Ectodermal cell (in vitro differentiated cells): ENCODE data around the gene CCL3.

Source experiments
- H3K27ac ChIP-seq: 2 replicates; pipeline ENCODE4 v1.7.0; 2013; ENCODE audit warnings: mild to moderate bottlenecking, low read depth, low read length; ENCODE audit not compliant: insufficient read depth, poor library complexity, severe bottlenecking
- H3K27me3 ChIP-seq: 2 replicates; pipeline ENCODE4 v1.7.0; 2013; ENCODE audit warnings: mild to moderate bottlenecking, low read length; ENCODE audit not compliant: insufficient read depth, control insufficient read depth, poor library complexity, severe bottlenecking
- H3K36me3 ChIP-seq: one replicate; pipeline ENCODE4 v1.7.0; 2013; ENCODE audit warnings: low read length; ENCODE audit not compliant: control insufficient read depth, insufficient read depth
- H3K4me1 ChIP-seq: one replicate; pipeline ENCODE4 v1.7.0; 2013; ENCODE audit warnings: low read length; ENCODE audit not compliant: control insufficient read depth, insufficient read depth
- H3K4me3 ChIP-seq: 2 replicates; pipeline ENCODE4 v1.7.0; 2013; ENCODE audit warnings: low read depth, low read length, control low read depth; ENCODE audit not compliant: insufficient read depth
- H3K9me3 ChIP-seq: 2 replicates; pipeline ENCODE4 v1.7.0; 2013; ENCODE audit warnings: mild to moderate bottlenecking, low read length, moderate library complexity; ENCODE audit not compliant: control insufficient read depth
- WGBS, 2 experiments: methylation state at CpG; one replicate each; pipeline ENCODE4 v1.1.7; 2013; ENCODE audit warnings: missing lambda C conversion rate in 2 of 2; 5-methylcytosine and 5-hydroxymethylcytosine counted together

Gene CCL3

GRCh38 chr17:36070427-36070826, 19.5 kb downstream of the CCL3 start:
- WGBS, 2 experiments = 78 to 87% methylated on average over 3 of the region's 3 CpGs
- Histone ChIP-seq H3K36me3 (no peaks in the 10 kb centered on the region), H3K4me1 (no peaks in the 10 kb centered on the region), H3K27me3 (no peaks in the 10 kb centered on the region), H3K27ac (no peak overlapping the region), H3K4me3 (no peak overlapping the region), H3K9me3 (no peaks in the 10 kb centered on the region)

GRCh38 chr17:36069136-36069535, 20.8 kb downstream of the CCL3 start:
- no peaks in the 10 kb centered on the region for H3K4me1 ChIP-seq
- H3K27me3 ChIP-seq = no peaks in the 10 kb centered on the region
- no peaks in the 10 kb centered on the region for H3K36me3 ChIP-seq
- H3K27ac ChIP-seq = no peak overlapping the region
- H3K4me3 ChIP-seq = no peak overlapping the region
- no peaks in the 10 kb centered on the region for H3K9me3 ChIP-seq

- H3K4me1 ChIP-seq = no peaks in the 10 kb centered on the region
- 92 to 95% methylated on average over 3 of the region's 3 CpGs for WGBS, 2 experiments
- H3K27me3 ChIP-seq = no peaks in the 10 kb centered on the region
- H3K4me3 ChIP-seq = no peak overlapping the region
- no peaks in the 10 kb centered on the region for H3K36me3 ChIP-seq
- no peaks in the 10 kb centered on the region for H3K9me3 ChIP-seq
- no peak overlapping the region for H3K27ac ChIP-seq
Observed at GRCh38 chr17:36068524-36068923, 21.4 kb downstream of the CCL3 start.

- WGBS, 2 experiments = 85 to 95% methylated on average over 6 of the region's 6 CpGs
- no peaks in the 10 kb centered on the region for H3K9me3 ChIP-seq
- no peaks in the 10 kb centered on the region for H3K27me3 ChIP-seq
- no peaks in the 10 kb centered on the region for H3K4me1 ChIP-seq
- no peak overlapping the region for H3K4me3 ChIP-seq
- no peaks in the 10 kb centered on the region for H3K36me3 ChIP-seq
- H3K27ac ChIP-seq = no peak overlapping the region
Observed at GRCh38 chr17:36066365-36066985, 23.5 kb downstream of the CCL3 start.

GRCh38 chr17:36063786-36064541, 26.0 kb downstream of the CCL3 start, which contains the start of gene CCL18:
Gene CCL18, plus strand, starts transcription at chr17:36064272. Its CDS starts 71 bp downstream, at chr17:36064343.
- H3K27me3 ChIP-seq = no peaks in the 10 kb centered on the region
- no peak within 1 kb of the TSS for H3K4me3 ChIP-seq
- H3K36me3 ChIP-seq = no peaks in the 10 kb centered on the region
- no peaks in the 10 kb centered on the region for H3K4me1 ChIP-seq
- H3K9me3 ChIP-seq = no peaks in the 10 kb centered on the region
- H3K27ac ChIP-seq = no peak within 1 kb of the TSS
- WGBS, 2 experiments = 88 to 90% methylated on average over 5 of the region's 5 CpGs

- Histone ChIP-seq H3K4me1 (no peaks in the 10 kb centered on the region), H3K27ac (no peak overlapping the region), H3K27me3 (no peaks in the 10 kb centered on the region), H3K36me3 (no peaks in the 10 kb centered on the region), H3K4me3 (no peak overlapping the region), H3K9me3 (no peaks in the 10 kb centered on the region)
- WGBS, 2 experiments = 92 to 100% methylated on average over 2 of the region's 2 CpGs
Observed at GRCh38 chr17:36060816-36061215, 29.1 kb downstream of the CCL3 start.

- H3K27ac ChIP-seq = no peak overlapping the region
- no peaks in the 10 kb centered on the region for H3K9me3 ChIP-seq
- H3K36me3 ChIP-seq = no peaks in the 10 kb centered on the region
- no peaks in the 10 kb centered on the region for H3K4me1 ChIP-seq
- H3K27me3 ChIP-seq = no peaks in the 10 kb centered on the region
- WGBS, 2 experiments = 94 to 96% methylated on average over 7 of the region's 7 CpGs
- no peak overlapping the region for H3K4me3 ChIP-seq
Observed at GRCh38 chr17:36059406-36059805, 30.5 kb downstream of the CCL3 start.

GRCh38 chr17:36057911-36058310, 32.0 kb downstream of the CCL3 start:
- H3K4me3 ChIP-seq = no peak overlapping the region
- H3K27ac ChIP-seq = no peak overlapping the region
- no peaks in the 10 kb centered on the region for H3K27me3 ChIP-seq
- H3K36me3 ChIP-seq = no peaks in the 10 kb centered on the region
- H3K9me3 ChIP-seq = no peaks in the 10 kb centered on the region
- H3K4me1 ChIP-seq = no peaks in the 10 kb centered on the region

GRCh38 chr17:36055921-36056520, 33.9 kb downstream of the CCL3 start:
- H3K36me3 ChIP-seq = no peaks in the 10 kb centered on the region
- H3K27ac ChIP-seq = no peak overlapping the region
- no peaks in the 10 kb centered on the region for H3K4me1 ChIP-seq
- H3K27me3 ChIP-seq = no peaks in the 10 kb centered on the region
- 92 to 93% methylated on average over 3 to 4 of the region's 4 CpGs for WGBS, 2 experiments
- no peaks in the 10 kb centered on the region for H3K9me3 ChIP-seq
- no peak overlapping the region for H3K4me3 ChIP-seq

GRCh38 chr17:36055171-36055570, 34.8 kb downstream of the CCL3 start:
- Histone ChIP-seq H3K27ac (no peak overlapping the region), H3K27me3 (no peaks in the 10 kb centered on the region), H3K36me3 (no peaks in the 10 kb centered on the region), H3K9me3 (no peaks in the 10 kb centered on the region), H3K4me1 (no peaks in the 10 kb centered on the region), H3K4me3 (no peak overlapping the region)
- 90 to 100% methylated on average over 2 of the region's 2 CpGs for WGBS, 2 experiments
